ENCODE results near the gene LRP1-AS. TPM values are rescaled to one million over a fixed set of nuclear protein-coding genes. Genes with fewer than 3 reads are reported as not detected.

The LRP1-AS gene
- total and polyA plus RNA-seq, 10 of the 15 experiments (the other 5 are each of a cell fraction or from before 2014, with no cell fraction given): not detected

DNA sequence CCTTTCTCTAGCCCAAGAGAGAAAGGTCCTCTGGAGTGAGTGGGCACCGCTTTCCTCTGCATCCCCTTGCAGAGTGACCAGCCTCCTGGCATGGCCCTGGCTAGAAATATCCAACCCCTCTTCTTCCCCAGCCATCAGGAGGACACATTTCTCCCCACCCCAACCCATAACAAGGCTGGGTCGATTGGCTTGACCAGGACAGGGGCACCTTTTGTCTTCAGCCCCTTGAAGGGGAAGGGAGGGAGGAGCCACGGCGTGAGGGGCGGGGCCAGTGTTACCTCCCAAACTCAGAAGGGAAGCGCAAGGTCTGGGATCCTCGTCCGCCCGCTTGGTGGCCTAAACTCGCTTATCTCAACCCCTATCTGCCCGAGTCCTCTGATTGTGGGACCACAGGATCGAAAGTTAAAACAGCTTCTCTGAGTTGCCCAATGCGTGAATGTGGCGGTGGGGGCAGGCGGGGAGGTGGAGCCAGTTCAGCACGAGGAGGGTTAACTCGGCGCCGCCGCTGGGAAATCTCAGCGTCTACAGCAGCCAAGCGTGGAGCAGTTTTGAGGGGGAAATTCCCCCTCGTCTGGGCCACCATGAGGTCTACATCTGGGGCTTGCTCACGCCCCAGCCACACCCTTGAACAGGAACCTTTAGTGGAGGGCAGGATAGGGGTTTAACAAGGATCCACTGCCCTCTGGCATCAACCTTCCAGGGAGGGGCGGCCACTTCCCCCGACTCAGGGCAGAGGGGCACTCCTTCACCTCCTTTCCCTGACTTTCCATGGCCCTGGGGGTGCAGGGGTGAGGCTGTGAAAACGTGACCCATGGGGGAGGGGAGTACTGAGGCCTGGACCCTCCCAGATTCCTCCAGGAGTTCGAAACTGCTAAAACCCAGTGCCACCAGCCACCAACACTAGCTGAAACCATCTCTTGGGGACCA, 37.1 kb downstream of the LRP1-AS start (continued):
- TF ChIP-seq, protein P1, sequence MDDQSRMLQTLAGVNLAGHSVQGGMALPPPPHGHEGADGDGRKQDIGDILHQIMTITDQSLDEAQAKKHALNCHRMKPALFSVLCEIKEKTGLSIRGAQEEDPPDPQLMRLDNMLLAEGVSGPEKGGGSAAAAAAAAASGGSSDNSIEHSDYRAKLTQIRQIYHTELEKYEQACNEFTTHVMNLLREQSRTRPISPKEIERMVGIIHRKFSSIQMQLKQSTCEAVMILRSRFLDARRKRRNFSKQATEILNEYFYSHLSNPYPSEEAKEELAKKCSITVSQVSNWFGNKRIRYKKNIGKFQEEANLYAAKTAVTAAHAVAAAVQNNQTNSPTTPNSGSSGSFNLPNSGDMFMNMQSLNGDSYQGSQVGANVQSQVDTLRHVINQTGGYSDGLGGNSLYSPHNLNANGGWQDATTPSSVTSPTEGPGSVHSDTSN (IDR thresholded peaks at IDR 0.05; ENCODE audit: insufficient replicate concordance, low read depth, low read length): no peak
- TF ChIP-seq RBBP5 (conservative IDR thresholded peaks at IDR 0.05) (no peak), FOS (IDR thresholded peaks at IDR 0.05; ENCODE audit: borderline replicate concordance, extremely low read depth, insufficient read length) (no peak), ZSCAN29 (IDR thresholded peaks at IDR 0.05) (no peak), POLR2A (IDR thresholded peaks at IDR 0.05; ENCODE audit: low read depth, low read length) (peak; percentile 61), HDAC2 (IDR thresholded peaks at IDR 0.05) (no peak), FOXM1 (IDR thresholded peaks at IDR 0.05; ENCODE audit: low read depth, low read length) (no peak), CBX3 (IDR thresholded peaks at IDR 0.05; ENCODE audit: borderline replicate concordance, low read depth) (no peak), RAD51 (IDR thresholded peaks at IDR 0.05) (no peak), MEF2B (IDR thresholded peaks at IDR 0.05; ENCODE audit: partially characterized antibody, poor library complexity, severe bottlenecking) (no peak), GABPA (IDR thresholded peaks at IDR 0.05; ENCODE audit: low read depth) (no peak), RELA (IDR thresholded peaks at IDR 0.05; ENCODE audit: borderline replicate concordance, partially characterized antibody) (no peak), ZNF24 (IDR thresholded peaks at IDR 0.05) (no peak)
- TF ChIP-seq, protein P2, sequence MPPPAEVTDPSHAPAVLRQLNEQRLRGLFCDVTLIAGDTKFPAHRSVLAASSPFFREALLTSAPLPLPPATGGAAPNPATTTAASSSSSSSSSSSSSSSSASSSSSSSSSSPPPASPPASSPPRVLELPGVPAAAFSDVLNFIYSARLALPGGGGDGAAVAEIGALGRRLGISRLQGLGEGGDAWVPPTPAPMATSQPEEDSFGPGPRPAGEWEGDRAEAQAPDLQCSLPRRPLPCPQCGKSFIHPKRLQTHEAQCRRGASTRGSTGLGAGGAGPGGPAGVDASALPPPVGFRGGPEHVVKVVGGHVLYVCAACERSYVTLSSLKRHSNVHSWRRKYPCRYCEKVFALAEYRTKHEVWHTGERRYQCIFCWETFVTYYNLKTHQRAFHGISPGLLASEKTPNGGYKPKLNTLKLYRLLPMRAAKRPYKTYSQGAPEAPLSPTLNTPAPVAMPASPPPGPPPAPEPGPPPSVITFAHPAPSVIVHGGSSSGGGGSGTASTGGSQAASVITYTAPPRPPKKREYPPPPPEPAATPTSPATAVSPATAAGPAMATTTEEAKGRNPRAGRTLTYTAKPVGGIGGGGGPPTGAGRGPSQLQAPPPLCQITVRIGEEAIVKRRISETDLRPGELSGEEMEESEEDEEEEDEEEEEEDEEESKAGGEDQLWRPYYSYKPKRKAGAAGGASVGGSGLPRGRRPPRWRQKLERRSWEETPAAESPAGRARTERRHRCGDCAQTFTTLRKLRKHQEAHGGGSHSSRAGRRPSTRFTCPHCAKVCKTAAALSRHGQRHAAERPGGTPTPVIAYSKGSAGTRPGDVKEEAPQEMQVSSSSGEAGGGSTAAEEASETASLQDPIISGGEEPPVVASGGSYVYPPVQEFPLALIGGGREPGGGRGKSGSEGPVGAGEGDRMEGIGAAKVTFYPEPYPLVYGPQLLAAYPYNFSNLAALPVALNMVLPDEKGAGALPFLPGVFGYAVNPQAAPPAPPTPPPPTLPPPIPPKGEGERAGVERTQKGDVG (CRISPR knock-in tag; IDR thresholded peaks at IDR 0.05): no peak
- TF ChIP-seq, protein P3, sequence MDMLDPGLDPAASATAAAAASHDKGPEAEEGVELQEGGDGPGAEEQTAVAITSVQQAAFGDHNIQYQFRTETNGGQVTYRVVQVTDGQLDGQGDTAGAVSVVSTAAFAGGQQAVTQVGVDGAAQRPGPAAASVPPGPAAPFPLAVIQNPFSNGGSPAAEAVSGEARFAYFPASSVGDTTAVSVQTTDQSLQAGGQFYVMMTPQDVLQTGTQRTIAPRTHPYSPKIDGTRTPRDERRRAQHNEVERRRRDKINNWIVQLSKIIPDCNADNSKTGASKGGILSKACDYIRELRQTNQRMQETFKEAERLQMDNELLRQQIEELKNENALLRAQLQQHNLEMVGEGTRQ (IDR thresholded peaks at IDR 0.05; ENCODE audit: borderline replicate concordance, low read depth, low read length): no peak

Measured in GM12878 (cell line).